SK-N-SH treated with all-trans-retinoic acid at 6 μM for 48 hours (cell line): ENCODE results near the gene AMH.

Experiments
- ATAC-seq: fragments of 200-7000 bp; cut with Tn5 transposase; 3 replicates; pipeline ENCODE4 v1.9.1; 2020; ENCODE audit warnings: mild to moderate bottlenecking, moderate library complexity
- ARNTL ChIP-seq: fragments of 450-650 bp; formaldehyde crosslinking; IDR thresholded peaks from 2 replicates; pipeline ENCODE4 v1.5.0; 2020; ENCODE audit warnings: low read depth, mild to moderate bottlenecking, moderate library complexity, borderline replicate concordance
- BACH2 ChIP-seq: fragments of 250-450 bp; sonication (Bioruptor Pico); IDR thresholded peaks from 2 replicates; pipeline ENCODE4 v1.9.0; 2021; ENCODE audit warnings: mild to moderate bottlenecking, borderline replicate concordance
- CREB5 ChIP-seq: fragments of 250-450 bp; sonication (Bioruptor Pico); IDR thresholded peaks from 2 replicates; pipeline ENCODE4 v1.5.1; 2020; ENCODE audit warnings: low read depth, mild to moderate bottlenecking, moderate library complexity
- CSDC2 ChIP-seq: fragments of 250-450 bp; sonication (Bioruptor Pico); IDR thresholded peaks from 2 replicates; pipeline ENCODE4 v1.5.0; 2020; ENCODE audit warnings: mild to moderate bottlenecking, moderate library complexity
- ESRRG ChIP-seq: fragments of 250-450 bp; sonication (Bioruptor Pico); IDR thresholded peaks from 2 replicates; pipeline ENCODE4 v1.6.1; 2021; ENCODE audit warnings: mild to moderate bottlenecking
- GLIS3 ChIP-seq: fragments of 250-450 bp; sonication (Bioruptor Pico); IDR thresholded peaks from 2 replicates; pipeline ENCODE4 v1.5.0; 2020; ENCODE audit warnings: mild to moderate bottlenecking, moderate library complexity
- ISL1 ChIP-seq: fragments of 250-450 bp; sonication (Bioruptor Pico); IDR thresholded peaks from 2 replicates; pipeline ENCODE4 v2.1.2; 2022; ENCODE audit warnings: mild to moderate bottlenecking, moderate library complexity
- OSR1 ChIP-seq: fragments of 250-450 bp; sonication (Bioruptor Pico); IDR thresholded peaks from 2 replicates; pipeline ENCODE4 v1.8.0; 2022; ENCODE audit warnings: moderate library complexity, mild to moderate bottlenecking, inconsistent platforms
- POU6F1 ChIP-seq: fragments of 250-450 bp; sonication (Bioruptor Pico); IDR thresholded peaks from 2 replicates; pipeline ENCODE4 v1.8.0; 2021; ENCODE audit warnings: low read depth, mild to moderate bottlenecking, moderate library complexity, borderline replicate concordance
- PPARA ChIP-seq: fragments of 250-450 bp; sonication (Bioruptor Pico); IDR thresholded peaks from 2 replicates; pipeline ENCODE4 v1.5.0; 2020; ENCODE audit warnings: mild to moderate bottlenecking, borderline replicate concordance
- RARB ChIP-seq: fragments of 250-450 bp; sonication (Bioruptor Pico); IDR thresholded peaks from 2 replicates; pipeline ENCODE4 v1.8.0; 2021; ENCODE audit warnings: mild to moderate bottlenecking, moderate library complexity
- SNAI2 ChIP-seq: fragments of 250-450 bp; sonication (Bioruptor Pico); IDR thresholded peaks from 2 replicates; pipeline ENCODE4 v1.5.0; 2020; ENCODE audit warnings: mild to moderate bottlenecking, moderate library complexity
- TCF4 ChIP-seq: fragments of 250-450 bp; sonication (Bioruptor Pico); IDR thresholded peaks from 2 replicates; pipeline ENCODE4 v1.8.0; 2021; ENCODE audit warnings: mild to moderate bottlenecking, moderate library complexity, borderline replicate concordance
- TOX ChIP-seq: fragments of 250-450 bp; sonication (Bioruptor Pico); IDR thresholded peaks from 2 replicates; pipeline ENCODE4 v1.8.0; 2021; ENCODE audit warnings: mild to moderate bottlenecking, moderate library complexity, borderline replicate concordance
- ZC3H10 ChIP-seq: fragments of 250-450 bp; sonication (Bioruptor Pico); IDR thresholded peaks from 2 replicates; pipeline ENCODE4 v1.5.1; 2021; ENCODE audit warnings: mild to moderate bottlenecking, moderate library complexity
- ZFP3 ChIP-seq: fragments of 250-450 bp; sonication (Bioruptor Pico); IDR thresholded peaks from 2 replicates; pipeline ENCODE4 v1.5.0; 2020; ENCODE audit warnings: mild to moderate bottlenecking, moderate library complexity
- ZFP30 ChIP-seq: fragments of 450-650 bp; formaldehyde crosslinking; IDR thresholded peaks from 2 replicates; pipeline ENCODE4 v1.5.0; 2022; ENCODE audit warnings: mild to moderate bottlenecking, moderate library complexity
- ZNF565 ChIP-seq: fragments of 450-650 bp; formaldehyde crosslinking; conservative IDR thresholded peaks from 2 replicates; pipeline ENCODE4 v1.5.0; 2020; ENCODE audit warnings: low read depth, mild to moderate bottlenecking, moderate library complexity
- ZNF8 ChIP-seq: fragments of 450-650 bp; formaldehyde crosslinking; IDR thresholded peaks from 2 replicates; pipeline ENCODE4 v1.5.0; 2020; ENCODE audit warnings: mild to moderate bottlenecking, moderate library complexity
- TF ChIP-seq, protein P1 (sequence below): fragments of 250-450 bp; sonication (Bioruptor Pico); IDR thresholded peaks from 2 replicates; pipeline ENCODE4 v1.5.1; 2021; ENCODE audit warnings: mild to moderate bottlenecking, moderate library complexity
- TF ChIP-seq, protein P2 (sequence below): fragments of 250-450 bp; sonication (Bioruptor Pico); IDR thresholded peaks from 2 replicates; pipeline ENCODE4 v1.5.0; 2020; ENCODE audit warnings: mild to moderate bottlenecking, moderate library complexity
- TF ChIP-seq, protein P3 (sequence below): fragments of 250-450 bp; sonication (Bioruptor Pico); IDR thresholded peaks from 2 replicates; pipeline ENCODE4 v1.8.0; 2020; ENCODE audit warnings: mild to moderate bottlenecking, moderate library complexity, borderline replicate concordance

AMH gene

DNA sequence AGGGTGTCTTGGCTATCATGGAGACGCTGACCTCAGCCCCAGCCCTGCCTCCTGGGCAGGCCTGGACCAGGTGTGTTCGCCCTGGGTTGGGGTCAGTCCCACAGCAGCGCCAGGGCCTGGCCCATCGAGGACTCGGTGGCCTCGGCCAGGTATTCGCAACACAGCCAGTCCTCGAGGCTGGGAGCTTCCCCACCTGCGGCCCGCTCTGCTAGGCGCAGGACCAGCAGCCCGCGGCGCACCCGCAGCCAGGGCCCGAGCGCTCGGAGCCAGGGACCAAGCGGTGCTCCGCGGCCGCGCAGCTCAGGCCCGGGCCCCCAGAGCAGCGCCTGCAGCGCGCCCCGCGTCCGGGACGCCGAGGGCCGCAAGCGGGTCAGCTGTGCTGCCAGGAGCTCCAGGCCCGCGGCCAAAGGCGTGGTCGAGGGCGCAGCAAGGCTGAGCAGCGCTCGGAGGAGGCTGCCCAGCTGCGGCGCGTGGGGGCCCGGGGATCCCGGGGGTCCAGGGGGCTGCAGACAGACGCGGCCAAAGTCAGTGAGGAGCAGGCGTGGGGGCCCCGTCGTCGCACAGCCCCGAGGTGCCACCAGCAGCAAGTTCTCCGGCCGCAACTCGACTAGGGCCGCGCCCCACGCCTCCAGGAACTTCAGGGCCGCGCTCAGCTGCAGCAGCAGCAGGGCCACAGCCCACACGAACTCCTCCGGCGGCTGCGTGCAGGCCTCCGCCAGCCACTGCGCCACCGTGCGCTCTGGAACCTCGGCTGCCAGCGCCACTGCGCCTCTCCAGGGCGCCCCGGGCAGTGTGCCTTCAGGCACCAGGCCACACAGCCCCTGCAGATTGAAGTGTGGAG is 26.7 kb downstream of the AMH start:
- TF ChIP-seq PPARA (CRISPR knock-in tag) = no peak
- TF ChIP-seq ZC3H10 (CRISPR knock-in tag) = no peak
- TF ChIP-seq RARB = no peak
- no peak for ATAC-seq

- no peak for TF ChIP-seq ESRRG (CRISPR knock-in tag)
- TF ChIP-seq TCF4 (CRISPR knock-in tag) = no peak
- no peak for TF ChIP-seq CSDC2 (CRISPR knock-in tag)
- TF ChIP-seq, protein P1, sequence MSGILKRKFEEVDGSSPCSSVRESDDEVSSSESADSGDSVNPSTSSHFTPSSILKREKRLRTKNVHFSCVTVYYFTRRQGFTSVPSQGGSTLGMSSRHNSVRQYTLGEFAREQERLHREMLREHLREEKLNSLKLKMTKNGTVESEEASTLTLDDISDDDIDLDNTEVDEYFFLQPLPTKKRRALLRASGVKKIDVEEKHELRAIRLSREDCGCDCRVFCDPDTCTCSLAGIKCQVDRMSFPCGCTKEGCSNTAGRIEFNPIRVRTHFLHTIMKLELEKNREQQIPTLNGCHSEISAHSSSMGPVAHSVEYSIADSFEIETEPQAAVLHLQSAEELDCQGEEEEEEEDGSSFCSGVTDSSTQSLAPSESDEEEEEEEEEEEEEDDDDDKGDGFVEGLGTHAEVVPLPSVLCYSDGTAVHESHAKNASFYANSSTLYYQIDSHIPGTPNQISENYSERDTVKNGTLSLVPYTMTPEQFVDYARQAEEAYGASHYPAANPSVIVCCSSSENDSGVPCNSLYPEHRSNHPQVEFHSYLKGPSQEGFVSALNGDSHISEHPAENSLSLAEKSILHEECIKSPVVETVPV (CRISPR knock-in tag) = no peak
- TF ChIP-seq, protein P2, sequence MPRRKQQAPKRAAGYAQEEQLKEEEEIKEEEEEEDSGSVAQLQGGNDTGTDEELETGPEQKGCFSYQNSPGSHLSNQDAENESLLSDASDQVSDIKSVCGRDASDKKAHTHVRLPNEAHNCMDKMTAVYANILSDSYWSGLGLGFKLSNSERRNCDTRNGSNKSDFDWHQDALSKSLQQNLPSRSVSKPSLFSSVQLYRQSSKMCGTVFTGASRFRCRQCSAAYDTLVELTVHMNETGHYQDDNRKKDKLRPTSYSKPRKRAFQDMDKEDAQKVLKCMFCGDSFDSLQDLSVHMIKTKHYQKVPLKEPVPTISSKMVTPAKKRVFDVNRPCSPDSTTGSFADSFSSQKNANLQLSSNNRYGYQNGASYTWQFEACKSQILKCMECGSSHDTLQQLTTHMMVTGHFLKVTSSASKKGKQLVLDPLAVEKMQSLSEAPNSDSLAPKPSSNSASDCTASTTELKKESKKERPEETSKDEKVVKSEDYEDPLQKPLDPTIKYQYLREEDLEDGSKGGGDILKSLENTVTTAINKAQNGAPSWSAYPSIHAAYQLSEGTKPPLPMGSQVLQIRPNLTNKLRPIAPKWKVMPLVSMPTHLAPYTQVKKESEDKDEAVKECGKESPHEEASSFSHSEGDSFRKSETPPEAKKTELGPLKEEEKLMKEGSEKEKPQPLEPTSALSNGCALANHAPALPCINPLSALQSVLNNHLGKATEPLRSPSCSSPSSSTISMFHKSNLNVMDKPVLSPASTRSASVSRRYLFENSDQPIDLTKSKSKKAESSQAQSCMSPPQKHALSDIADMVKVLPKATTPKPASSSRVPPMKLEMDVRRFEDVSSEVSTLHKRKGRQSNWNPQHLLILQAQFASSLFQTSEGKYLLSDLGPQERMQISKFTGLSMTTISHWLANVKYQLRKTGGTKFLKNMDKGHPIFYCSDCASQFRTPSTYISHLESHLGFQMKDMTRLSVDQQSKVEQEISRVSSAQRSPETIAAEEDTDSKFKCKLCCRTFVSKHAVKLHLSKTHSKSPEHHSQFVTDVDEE (CRISPR knock-in tag) = no peak
- TF ChIP-seq ZFP3 (CRISPR knock-in tag) = no peak
- TF ChIP-seq CREB5 = no peak
- no peak for TF ChIP-seq OSR1 (CRISPR knock-in tag)
- TF ChIP-seq, protein P3, sequence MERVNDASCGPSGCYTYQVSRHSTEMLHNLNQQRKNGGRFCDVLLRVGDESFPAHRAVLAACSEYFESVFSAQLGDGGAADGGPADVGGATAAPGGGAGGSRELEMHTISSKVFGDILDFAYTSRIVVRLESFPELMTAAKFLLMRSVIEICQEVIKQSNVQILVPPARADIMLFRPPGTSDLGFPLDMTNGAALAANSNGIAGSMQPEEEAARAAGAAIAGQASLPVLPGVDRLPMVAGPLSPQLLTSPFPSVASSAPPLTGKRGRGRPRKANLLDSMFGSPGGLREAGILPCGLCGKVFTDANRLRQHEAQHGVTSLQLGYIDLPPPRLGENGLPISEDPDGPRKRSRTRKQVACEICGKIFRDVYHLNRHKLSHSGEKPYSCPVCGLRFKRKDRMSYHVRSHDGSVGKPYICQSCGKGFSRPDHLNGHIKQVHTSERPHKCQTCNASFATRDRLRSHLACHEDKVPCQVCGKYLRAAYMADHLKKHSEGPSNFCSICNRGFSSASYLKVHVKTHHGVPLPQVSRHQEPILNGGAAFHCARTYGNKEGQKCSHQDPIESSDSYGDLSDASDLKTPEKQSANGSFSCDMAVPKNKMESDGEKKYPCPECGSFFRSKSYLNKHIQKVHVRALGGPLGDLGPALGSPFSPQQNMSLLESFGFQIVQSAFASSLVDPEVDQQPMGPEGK (CRISPR knock-in tag) = no peak
- TF ChIP-seq ARNTL (CRISPR knock-in tag) = no peak
- TF ChIP-seq SNAI2 (CRISPR knock-in tag) = no peak
- no peak for TF ChIP-seq POU6F1
- TF ChIP-seq ZNF8 = no peak
- TF ChIP-seq BACH2 (CRISPR knock-in tag) = no peak
- TF ChIP-seq ZNF565 (CRISPR knock-in tag) = no peak
- TF ChIP-seq ISL1 (CRISPR knock-in tag) = no peak
- no peak for TF ChIP-seq RARB
- ATAC-seq = no peak
These were observed 27.4 kb downstream of the AMH start for GRCh38 chr19:2276429-2276986.

DNA sequence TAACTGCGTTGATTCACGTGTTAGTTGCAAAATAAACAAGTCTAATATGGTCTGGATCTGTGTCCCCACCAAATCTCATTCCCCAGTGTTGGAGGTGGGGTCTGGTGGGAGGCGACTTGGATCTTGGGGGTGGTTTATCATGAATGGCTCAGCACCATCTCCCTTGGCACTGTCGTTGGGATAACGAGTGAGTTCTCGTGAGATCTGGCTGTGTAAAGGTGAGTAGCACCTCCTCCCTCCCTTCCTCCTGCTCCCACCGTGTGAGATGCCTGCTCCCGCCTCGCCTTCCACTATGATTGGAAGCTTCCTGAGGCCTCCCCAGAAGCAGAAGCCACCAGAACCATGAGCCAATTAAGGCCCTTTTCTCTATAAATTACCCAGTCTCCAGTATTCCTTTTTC is 28.0 kb downstream of the AMH start:
- no peak for TF ChIP-seq GLIS3 (CRISPR knock-in tag)
- TF ChIP-seq TOX (CRISPR knock-in tag) = no peak
- TF ChIP-seq ZFP3 (CRISPR knock-in tag) = no peak
- no peak for TF ChIP-seq ZNF8
- TF ChIP-seq POU6F1 = no peak
- TF ChIP-seq SNAI2 (CRISPR knock-in tag) = no peak
- no peak for TF ChIP-seq ZFP30 (CRISPR knock-in tag)
- no peak for ATAC-seq
